ENCODE results near the gene PDZD2.

DNA sequence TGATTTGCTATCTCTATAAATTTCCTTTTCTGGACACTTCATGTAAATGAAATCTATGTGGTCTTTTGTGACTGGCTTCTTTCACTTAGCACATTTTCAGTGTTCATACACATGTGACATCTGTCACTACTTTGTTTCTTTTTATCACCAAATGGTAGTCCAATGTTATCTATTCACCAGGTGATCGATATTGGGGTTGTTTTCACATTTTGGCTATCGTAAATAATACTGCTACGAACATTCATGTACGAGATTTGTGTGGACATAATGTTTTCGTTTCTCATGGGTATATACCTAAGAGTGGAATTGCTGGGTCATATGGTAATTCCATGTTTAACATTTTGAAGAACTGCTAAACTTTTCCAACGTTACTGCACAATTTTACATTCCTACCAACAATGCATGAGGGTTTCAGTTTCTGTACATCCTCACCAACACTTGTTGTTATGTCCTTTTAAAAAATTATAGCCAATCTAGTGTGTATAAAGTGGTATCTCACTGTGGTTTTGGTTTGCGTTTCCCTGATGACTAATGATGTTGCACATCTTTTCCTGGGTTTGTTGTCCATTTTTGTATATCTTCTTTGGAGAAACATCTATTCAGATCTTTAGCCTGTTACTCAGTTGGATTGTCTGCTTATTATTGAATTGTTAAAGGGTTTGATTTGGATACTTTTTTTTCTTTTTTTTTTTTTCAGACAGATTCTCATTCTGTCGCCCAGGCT lies 263.0 kb downstream of the PDZD2 start:
- no peak for TF ChIP-seq CTCF (IDR thresholded peaks at IDR 0.05; ENCODE audit: poor library complexity)
- no peak for TF ChIP-seq EZH2phosphoT487 (IDR thresholded peaks at IDR 0.05; ENCODE audit: low read depth, severe bottlenecking, unreplicated experiment)

All from hepatocyte (in vitro differentiated cells).